GM12874 (cell line): ENCODE results near the gene CFHR5.

Source experiments
- CTCF ChIP-seq: IDR thresholded peaks from 2 replicates; pipeline ENCODE4 v1.5.1; 2011; ENCODE audit warnings: low read depth, mild to moderate bottlenecking, control low read depth, low read length, moderate library complexity; ENCODE audit not compliant: insufficient read depth

CFHR5 gene

GRCh38 chr1:197011614-197012013, 34.3 kb downstream of the CFHR5 start:
- TF ChIP-seq CTCF: no peak

- no peak for TF ChIP-seq CTCF
These were observed 35.9 kb downstream of the CFHR5 start for GRCh38 chr1:197013234-197013633.

GRCh38 chr1:197016751-197017150, 39.4 kb downstream of the CFHR5 start:
- no peak for TF ChIP-seq CTCF

GRCh38 chr1:197017558-197018146, 40.3 kb downstream of the CFHR5 start:
- no peak for TF ChIP-seq CTCF

GRCh38 chr1:197021716-197022115, 44.4 kb downstream of the CFHR5 start:
- TF ChIP-seq CTCF: no peak

- no peak for TF ChIP-seq CTCF
These were observed 47.1 kb downstream of the CFHR5 start for GRCh38 chr1:197024460-197024859.

GRCh38 chr1:197027359-197027758, 50.0 kb downstream of the CFHR5 start:
- TF ChIP-seq CTCF: no peak
